Urinary bladder (tissue), 4 donors: ENCODE results near the gene PDSS1. TPM values are rescaled to one million over a fixed set of nuclear protein-coding genes. Genes with fewer than 3 reads are reported as not detected.
"Not testable (repeated sequence)": the region's sequence is repeated elsewhere in the genome, so short reads cannot be mapped to it uniquely, and the experiment has no call there.

Experiments
- DNase-seq: peaks from one replicate; pipeline ENCODE4 v3.0.0-alpha.2; 2015; ENCODE audit errors: extremely low spot score
- H3K27ac ChIP-seq: one replicate; pipeline ENCODE4 v1.5.1; 2013; ENCODE audit warnings: low read depth, mild to moderate bottlenecking, moderate library complexity
- H3K36me3 ChIP-seq: one replicate; pipeline ENCODE4 v1.6.1; 2013; ENCODE audit warnings: mild to moderate bottlenecking, moderate library complexity; ENCODE audit not compliant: insufficient read depth
- H3K4me1 ChIP-seq: one replicate; pipeline ENCODE4 v1.6.1; 2013; ENCODE audit warnings: mild to moderate bottlenecking, moderate library complexity; ENCODE audit not compliant: insufficient read depth
- H3K4me3 ChIP-seq: one replicate; pipeline ENCODE4 v1.5.1; 2013; ENCODE audit warnings: low read depth, low read length
- WGBS: extraction: QIAGEN DNeasy Blood & Tissue Kit; methylation state at CpG from one replicate; pipeline ENCODE4 v1.1.7; 2013; 5-methylcytosine and 5-hydroxymethylcytosine counted together
- polyA plus RNA-seq: library from polyadenylated mRNA; stranded (reverse); fragments of 200-250 nt; gene quantifications from one replicate; pipeline ENCODE4 v1.2.3, GENCODE V29; 2013
- total RNA-seq: library from RNA; depleted of rRNA; stranded (reverse); fragments of >200 nt; gene quantifications from one replicate; pipeline ENCODE4 v1.2.3, GENCODE V29; 2014
- donor health status: healthy with polysubstance abuse.
- donor health status: healthy.

Gene PDSS1, protein sequence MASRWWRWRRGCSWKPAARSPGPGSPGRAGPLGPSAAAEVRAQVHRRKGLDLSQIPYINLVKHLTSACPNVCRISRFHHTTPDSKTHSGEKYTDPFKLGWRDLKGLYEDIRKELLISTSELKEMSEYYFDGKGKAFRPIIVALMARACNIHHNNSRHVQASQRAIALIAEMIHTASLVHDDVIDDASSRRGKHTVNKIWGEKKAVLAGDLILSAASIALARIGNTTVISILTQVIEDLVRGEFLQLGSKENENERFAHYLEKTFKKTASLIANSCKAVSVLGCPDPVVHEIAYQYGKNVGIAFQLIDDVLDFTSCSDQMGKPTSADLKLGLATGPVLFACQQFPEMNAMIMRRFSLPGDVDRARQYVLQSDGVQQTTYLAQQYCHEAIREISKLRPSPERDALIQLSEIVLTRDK
- 10.3 TPM for total RNA-seq
- 4.4 TPM for polyA plus RNA-seq

- 1% methylated on average over 82 of the region's 82 CpGs for WGBS
- peak within 1 kb of the TSS; percentile 87 for H3K4me3 ChIP-seq
- H3K4me1 ChIP-seq = peaks cover 1% of the 10 kb centered on the region
- no peaks in the 10 kb centered on the region for H3K36me3 ChIP-seq
- peak within 1 kb of the TSS; percentile 73 for H3K27ac ChIP-seq
- DNase-seq = peak; percentile 25
Observed at GRCh38 chr10:26697163-26697921, at the start of gene PDSS1. PDSS1 (plus strand) TSS chr10:26697701; CDS start chr10:26697712, 11 bp downstream.

- not testable (repeated sequence) for H3K4me3 ChIP-seq, DNase-seq, H3K36me3 ChIP-seq, H3K27ac ChIP-seq, H3K4me1 ChIP-seq
- 72% methylated on average over 3 of the region's 3 CpGs for WGBS
Observed at GRCh38 chr10:26648245-26648636, 49.3 kb upstream of the PDSS1 start.

DNA sequence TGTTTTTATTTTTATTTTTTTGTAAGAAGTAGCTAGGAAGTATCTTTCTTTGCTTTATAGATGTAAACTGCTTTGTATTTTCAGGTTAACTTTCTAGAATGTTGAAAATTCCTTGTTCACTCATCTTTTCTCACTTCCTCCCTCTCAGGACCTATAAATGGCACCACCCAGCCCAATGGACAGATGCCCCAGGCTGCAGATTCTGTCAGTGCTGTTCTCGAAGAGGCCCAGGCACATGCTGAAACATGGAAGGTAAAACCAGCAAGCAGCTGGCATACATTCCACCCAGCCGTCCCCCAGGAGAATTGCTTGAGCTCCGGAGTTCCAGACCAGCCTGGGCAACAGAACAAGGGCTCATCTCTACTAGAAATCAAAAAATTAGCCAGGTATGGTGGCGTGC is 47.1 kb upstream of the PDSS1 start:
- WGBS = 66% methylated on average over 4 of the region's 4 CpGs
- DNase-seq = no peak
- Histone ChIP-seq H3K4me3 (no peak overlapping the region), H3K36me3 (no peaks in the 10 kb centered on the region), H3K4me1 (no peaks in the 10 kb centered on the region), H3K27ac (no peak overlapping the region)

GRCh38 chr10:26651476-26651875 is 46.0 kb upstream of the PDSS1 start:
- H3K27ac ChIP-seq, H3K4me3 ChIP-seq, H3K36me3 ChIP-seq, DNase-seq, H3K4me1 ChIP-seq: not testable (repeated sequence)
- 53% methylated on average over 2 of the region's 2 CpGs for WGBS

- H3K36me3 ChIP-seq = no peaks in the 10 kb centered on the region
Observed at GRCh38 chr10:26653004-26653403, 44.5 kb upstream of the PDSS1 start.

GRCh38 chr10:26655746-26656145 is 41.8 kb upstream of the PDSS1 start:
- no peak for DNase-seq
- Histone ChIP-seq H3K27ac (no peak overlapping the region), H3K4me1 (no peaks in the 10 kb centered on the region), H3K36me3 (no peaks in the 10 kb centered on the region), H3K4me3 (no peak overlapping the region)
- WGBS = 82% methylated on average over 1 of the region's 1 CpG

More at GRCh38 chr10:26653004-26653403, 44.5 kb upstream of the PDSS1 start:
- no peak for DNase-seq
- H3K4me1 ChIP-seq = no peaks in the 10 kb centered on the region
- WGBS = 88% methylated on average over 18 of the region's 18 CpGs
- H3K27ac ChIP-seq = no peak overlapping the region
- no peak overlapping the region for H3K4me3 ChIP-seq

DNA sequence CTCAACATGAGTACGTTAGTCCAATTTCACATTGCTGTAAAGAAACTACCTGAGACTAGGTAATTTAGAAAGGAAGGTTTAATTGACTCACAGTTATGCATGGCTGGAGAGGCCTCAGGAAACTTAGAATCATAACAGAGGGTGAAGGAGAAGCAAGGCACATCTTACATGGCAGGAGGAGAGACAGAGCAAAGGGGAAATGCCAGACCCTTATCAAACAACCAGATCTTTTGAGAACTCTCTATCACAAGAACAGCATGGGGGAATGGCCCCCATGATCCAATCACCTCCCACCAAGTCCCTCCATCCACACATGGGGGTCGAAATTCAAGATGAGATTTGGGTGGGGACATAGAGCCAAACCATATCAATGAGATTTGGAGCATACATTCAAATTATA is 34.6 kb upstream of the PDSS1 start:
- WGBS = 75% methylated on average over 2 of the region's 2 CpGs
- DNase-seq = no peak

DNA sequence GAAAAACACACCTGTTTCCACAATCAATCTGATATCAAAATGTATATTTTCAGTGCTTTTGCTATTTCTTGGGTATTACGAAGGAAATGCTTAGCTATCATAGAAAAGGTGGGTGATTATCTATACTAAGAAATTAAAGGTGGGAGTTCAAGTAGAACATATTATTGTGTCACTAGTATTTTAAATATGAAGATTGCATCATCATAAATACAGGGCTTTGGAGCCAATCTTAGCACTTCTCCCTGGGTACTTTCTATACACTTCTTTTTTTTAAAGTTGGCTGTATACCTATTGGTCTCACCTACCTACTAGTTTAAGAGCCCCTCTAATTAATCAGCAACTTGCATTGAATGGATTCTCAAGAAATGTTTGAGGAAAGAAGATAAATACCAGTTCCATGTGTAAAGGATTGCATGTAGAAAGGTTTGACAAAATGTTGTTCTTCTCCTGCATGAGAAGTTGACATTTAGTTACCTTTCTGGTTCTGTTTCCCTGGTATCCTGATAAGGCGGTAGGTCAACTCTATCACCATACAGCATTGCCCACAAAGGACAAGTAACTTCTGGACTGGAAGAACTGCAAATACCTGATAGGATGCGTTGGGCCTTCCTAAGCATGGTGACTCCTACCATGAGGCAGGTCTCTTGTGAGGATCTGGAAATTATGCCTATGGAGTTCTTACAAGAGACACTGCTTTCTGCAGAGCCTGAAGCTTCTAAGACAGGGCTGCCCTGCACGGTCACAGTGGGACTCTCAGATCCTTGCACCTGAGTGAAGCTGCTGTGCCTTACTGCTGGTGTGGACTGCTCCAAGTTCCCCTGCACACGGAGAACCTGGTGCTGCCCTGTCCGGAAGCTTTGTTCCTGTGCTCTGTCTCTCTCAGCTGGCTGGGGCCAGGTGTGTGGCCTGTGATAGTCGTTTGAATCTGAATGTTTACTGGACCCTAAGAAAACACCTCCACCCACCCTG is 32.1 kb upstream of the PDSS1 start:
- no peak for DNase-seq
- no peaks in the 10 kb centered on the region for H3K4me1 ChIP-seq
- no peak overlapping the region for H3K4me3 ChIP-seq
- no peaks in the 10 kb centered on the region for H3K36me3 ChIP-seq
- WGBS = 73% methylated on average over 7 of the region's 7 CpGs
- no peak overlapping the region for H3K27ac ChIP-seq

More for the DNA sequence above, 34.6 kb upstream of the PDSS1 start:
- no peaks in the 10 kb centered on the region for H3K4me1 ChIP-seq
- H3K27ac ChIP-seq = no peak overlapping the region
- H3K36me3 ChIP-seq = no peaks in the 10 kb centered on the region
- H3K4me3 ChIP-seq = no peak overlapping the region

GRCh38 chr10:26675873-26676257 is 21.6 kb upstream of the PDSS1 start:
- no peak overlapping the region for H3K4me3 ChIP-seq
- 89% methylated on average over 1 of the region's 1 CpG for WGBS
- no peak for DNase-seq
- H3K4me1 ChIP-seq = no peaks in the 10 kb centered on the region
- H3K36me3 ChIP-seq = no peaks in the 10 kb centered on the region
- no peak overlapping the region for H3K27ac ChIP-seq

GRCh38 chr10:26679588-26679987 is 17.9 kb upstream of the PDSS1 start:
- DNase-seq = no peak
- Histone ChIP-seq H3K4me3 (no peak overlapping the region), H3K27ac (no peak overlapping the region), H3K4me1 (no peaks in the 10 kb centered on the region), H3K36me3 (no peaks in the 10 kb centered on the region)

GRCh38 chr10:26681076-26681475 is 16.4 kb upstream of the PDSS1 start:
- no peak for DNase-seq
- no peak overlapping the region for H3K4me3 ChIP-seq
- WGBS = 79% methylated on average over 1 of the region's 1 CpG
- no peak overlapping the region for H3K27ac ChIP-seq
- no peaks in the 10 kb centered on the region for H3K36me3 ChIP-seq
- H3K4me1 ChIP-seq = no peaks in the 10 kb centered on the region

- not testable (repeated sequence) for H3K4me1 ChIP-seq, DNase-seq, H3K4me3 ChIP-seq, H3K27ac ChIP-seq, H3K36me3 ChIP-seq
- WGBS = 40% methylated on average over 3 of the region's 3 CpGs
Observed at GRCh38 chr10:26681971-26682370, 15.5 kb upstream of the PDSS1 start.

DNA sequence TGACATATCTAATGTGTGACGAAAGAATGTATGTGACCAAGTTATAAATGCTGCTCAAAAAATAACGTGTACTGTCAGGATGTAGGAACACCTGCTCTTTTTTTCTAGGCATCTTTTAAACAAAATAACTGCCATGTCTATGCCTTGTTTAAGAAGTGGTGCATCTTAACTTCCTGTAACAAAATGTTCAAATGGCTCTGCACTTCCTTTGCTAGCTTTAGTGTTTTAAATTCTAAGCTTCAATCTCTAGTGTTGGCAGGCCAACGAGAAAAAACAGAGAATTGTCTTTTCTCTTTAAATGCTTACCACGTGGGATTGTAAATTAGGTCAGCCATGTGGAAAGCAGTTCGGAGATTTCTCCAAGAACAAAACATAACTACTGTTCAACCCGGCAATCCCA is 14.6 kb upstream of the PDSS1 start:
- no peak for DNase-seq
- Histone ChIP-seq H3K4me3 (no peak overlapping the region), H3K27ac (no peak overlapping the region), H3K4me1 (no peaks in the 10 kb centered on the region), H3K36me3 (no peaks in the 10 kb centered on the region)
- 58% methylated on average over 6 of the region's 6 CpGs for WGBS
